ENCODE results near the gene PML.
A peak's percentile ranks its signal among the peaks of the same experiment; 100 is the strongest.
"Not testable (repeated sequence)": the region's sequence is repeated elsewhere in the genome, so short reads cannot be mapped to it uniquely, and the experiment has no call there.

The PML gene

DNA sequence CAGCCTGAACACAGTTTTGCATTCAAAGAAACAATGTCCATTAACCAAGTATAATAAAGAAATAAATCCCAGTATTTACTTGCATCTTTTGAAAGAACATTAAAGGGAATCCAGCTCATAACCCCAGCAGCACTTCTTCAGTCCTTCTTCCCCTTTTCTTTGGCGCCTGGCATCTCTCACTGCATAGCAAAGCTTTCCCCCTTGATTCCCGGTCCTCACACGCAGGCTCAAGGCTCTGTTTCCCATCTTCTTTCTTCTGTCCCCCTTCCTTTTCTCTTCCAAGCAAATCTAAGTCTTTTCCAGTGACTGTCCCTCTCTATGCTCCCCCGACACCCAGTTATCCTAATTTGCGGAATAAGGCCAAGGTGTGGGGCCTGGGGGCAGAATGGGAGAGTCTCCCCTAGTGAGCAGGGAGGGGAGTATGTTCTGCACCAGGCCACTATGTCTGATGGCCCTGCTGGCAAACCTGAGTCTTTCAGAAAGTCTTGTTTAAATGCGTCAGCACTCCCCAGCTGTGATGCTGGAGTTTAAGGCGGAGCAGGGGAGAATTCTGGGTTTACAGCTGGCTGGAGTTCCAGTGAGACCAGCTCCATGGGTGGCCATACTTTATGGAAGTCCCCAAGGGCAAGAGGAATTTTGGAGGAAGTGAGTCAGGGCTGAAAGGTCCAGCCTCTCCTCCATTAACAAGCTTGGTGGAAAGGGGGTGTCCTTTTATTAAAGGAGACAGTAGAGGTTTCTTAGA, 45.8 kb downstream of the PML start:
- DNase-seq (ENCODE audit: low read depth): peak; percentile 95

DNA sequence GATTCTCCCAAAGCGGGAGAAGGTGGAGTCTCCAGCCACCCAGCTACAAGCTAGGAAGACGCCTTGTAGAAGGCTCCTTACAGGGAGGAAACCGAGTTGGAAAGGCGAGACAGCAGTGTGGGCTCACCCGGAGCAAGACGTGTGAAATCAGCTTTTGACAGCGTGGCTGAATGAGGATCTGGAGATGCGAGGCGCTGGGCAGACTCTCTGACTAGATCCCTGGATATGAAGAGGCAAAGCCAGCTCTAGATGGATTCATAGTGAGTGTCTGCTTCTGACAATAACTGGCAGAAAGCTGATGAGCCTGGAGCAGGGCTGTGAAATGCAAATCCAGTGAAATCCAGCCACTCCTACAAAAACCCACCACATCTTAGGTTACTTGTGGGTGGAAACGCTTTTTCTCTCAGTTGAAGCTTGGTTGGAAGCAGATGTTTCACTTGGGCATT, 46.8 kb downstream of the PML start:
- DNase-seq (ENCODE audit: low read depth): no peak

DNA sequence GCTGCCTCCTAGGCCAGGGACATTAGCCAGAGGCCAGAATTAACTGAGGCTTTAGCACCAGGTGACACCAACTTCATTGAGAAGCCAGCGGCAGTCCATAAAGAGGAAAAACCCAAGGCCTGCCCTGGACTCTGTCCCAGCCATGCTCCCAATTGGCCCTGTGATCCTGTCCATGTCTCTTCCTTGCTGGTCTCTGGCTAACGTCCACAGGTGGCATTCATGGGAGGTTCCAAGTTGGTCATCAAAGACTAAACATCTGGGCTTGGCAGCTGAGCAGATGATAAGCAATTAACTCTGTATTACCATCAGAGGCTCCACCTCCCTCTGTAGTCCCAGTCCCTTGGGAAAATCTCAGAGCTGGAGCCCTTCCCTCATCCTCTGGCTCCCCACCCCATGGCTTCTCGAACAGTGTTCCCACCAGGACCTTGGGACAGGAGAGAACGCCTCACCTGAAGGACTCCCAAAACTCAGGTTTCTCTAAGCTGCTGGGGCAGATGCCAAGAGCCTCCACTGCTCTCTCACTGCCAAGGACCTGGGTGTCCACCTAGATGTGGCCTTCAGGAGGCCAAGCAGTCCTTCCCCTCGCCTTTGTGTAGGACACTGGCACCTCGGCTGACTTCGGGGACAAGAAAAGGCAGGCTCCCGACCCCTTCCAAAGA, 47.4 kb downstream of the PML start:
- no peak for DNase-seq (ENCODE audit: low read depth)

DNA sequence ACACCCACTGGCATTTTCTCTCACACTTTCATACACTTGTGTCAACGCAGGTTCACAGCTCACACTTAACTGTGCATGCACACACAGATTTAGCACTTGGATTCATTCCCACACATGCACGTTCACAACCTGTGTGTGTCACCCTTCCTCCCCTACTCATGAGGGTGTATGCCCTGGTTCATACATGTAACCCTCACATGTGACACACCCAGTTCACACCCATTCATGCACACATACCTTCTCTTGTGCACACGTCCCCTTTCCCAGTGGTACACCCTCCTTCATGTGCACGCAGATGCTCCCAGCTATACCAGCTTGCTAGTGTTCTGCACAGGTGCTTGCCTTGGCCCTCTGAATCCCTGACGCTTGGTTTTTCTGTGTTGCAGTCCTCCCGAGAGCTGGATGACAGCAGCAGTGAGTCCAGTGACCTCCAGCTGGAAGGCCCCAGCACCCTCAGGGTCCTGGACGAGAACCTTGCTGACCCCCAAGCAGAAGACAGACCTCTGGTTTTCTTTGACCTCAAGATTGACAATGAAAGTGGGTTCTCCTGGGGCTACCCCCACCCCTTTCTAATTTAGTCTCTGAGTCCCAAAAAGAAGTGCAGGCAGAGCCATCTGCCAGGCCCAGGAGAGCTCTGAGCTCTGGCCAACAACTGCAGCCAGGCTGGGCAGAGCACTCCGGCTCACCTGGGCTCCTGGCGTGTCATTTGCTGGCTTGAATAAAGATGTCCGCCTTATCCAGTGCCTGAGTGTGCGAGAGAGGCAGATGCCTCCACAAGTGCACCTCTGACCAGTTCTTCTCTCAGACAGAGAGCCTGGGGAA, 48.3 kb downstream of the PML start:
- DNase-seq (ENCODE audit: low read depth): no peak

DNA sequence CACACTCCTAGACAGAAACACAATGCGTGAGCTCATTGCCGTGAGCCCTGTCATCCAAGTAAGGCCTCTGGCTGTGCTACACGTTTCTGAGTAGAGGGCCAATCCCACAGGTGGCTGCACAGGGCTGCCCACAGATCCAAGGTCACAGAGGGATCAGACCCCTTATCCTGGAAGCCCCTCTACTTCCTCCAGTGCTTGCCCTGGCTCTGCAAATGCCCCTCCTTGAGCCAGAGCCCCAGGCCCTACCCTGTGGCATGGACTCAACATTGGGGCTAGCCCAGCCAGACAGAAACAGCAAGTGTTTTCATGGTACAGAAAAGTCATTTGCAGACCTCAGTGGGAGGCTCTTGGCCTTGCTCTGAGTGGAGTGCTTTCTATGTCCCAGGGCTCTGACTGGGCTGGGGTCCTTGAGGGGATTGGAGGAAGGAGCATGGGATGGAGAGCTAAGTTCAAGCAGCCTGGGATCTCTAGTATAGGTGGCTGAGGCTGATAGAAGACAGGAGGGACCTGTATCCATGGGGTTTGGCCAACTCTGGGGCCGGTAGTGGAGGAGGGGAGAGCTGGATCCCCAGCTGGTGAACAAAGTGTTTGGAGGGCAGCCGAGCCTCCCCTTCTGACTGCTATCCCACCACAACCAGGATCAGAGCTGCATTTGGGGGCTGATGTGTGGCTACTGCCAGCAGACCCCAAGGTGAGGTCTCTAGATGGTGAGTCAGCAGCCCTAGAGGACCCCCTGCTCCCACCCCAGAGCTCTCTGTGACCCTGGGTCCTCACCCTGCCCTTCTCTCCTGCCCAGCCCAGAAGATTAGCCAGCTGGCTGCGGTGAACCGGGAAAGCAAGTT, 49.1 kb downstream of the PML start:
- no peak for DNase-seq (ENCODE audit: low read depth)

DNA sequence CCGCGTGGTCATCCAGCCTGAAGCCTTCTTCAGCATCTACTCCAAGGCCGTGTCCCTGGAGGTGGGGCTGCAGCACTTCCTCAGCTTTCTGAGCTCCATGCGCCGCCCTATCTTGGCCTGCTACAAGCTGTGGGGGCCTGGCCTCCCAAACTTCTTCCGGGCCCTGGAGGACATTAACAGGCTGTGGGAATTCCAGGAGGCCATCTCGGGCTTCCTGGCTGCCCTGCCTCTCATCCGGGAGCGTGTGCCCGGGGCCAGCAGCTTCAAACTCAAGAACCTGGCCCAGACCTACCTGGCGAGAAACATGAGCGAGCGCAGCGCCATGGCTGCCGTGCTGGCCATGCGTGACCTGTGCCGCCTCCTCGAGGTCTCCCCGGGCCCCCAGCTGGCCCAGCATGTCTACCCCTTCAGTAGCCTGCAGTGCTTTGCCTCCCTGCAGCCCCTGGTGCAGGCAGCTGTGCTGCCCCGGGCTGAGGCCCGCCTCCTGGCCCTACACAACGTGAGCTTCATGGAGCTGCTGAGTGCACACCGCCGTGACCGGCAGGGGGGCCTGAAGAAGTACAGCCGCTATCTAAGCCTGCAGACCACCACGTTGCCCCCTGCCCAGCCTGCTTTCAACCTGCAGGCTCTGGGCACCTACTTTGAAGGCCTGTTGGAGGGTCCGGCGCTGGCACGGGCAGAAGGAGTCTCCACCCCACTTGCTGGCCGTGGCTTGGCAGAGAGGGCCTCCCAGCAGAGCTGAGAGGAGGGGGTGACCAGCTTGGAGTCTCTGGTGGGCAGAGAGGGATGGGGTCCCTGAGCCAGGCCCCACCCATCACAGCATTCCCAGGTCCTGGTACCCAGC, 50.0 kb downstream of the PML start:
- no peak for DNase-seq (ENCODE audit: low read depth)

DNA sequence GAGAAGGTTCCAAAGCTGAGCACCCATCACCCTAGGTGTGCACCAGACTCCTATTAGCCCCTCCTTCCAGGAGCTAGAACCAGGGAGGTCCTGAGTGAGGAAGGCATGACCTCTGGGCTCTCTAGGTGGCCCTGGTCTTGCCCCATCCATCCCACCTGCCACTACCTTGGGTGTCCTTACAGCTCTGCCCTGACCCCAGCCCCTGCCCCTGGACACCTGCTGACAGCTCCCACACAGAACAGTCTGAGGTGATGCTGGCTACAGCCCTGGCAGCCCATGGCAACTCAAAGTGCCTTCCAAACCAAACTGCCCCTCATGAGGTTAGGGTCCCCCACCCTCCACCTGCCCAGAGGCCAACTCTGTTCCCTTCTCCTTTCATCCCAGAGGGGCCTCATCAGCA, 50.7 kb downstream of the PML start:
- no peak for DNase-seq (ENCODE audit: low read depth)

DNA sequence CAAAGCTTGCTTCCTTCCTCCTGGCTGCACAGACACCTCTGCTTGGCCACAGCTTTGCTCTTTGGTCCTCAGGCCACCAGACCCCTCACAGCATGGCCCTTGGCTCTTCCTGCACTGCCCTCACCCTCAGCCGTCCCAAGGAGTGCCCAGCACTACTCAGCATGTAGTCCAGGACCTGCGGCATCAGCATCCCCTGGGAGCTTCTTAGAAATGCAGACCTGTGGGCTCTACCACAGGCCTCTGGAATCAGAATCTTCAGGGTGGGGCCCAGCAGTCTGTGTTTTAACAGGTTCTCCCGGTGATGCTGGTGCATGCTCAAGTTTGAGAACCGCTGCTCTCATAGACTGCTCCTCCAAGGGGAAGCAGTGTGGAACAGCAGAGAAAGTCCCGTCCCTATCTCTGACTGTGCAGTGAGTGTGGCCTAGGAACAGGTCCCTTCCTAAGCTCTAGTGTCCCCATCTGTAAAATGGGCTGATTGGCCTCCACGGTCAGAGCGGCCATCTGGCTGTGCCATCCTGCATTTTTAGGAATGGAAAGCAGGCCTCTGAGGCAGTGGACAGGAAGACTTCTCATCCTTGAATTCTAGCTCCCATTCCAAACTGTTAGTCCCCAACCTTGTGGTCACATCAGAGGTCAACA, 51.2 kb downstream of the PML start:
- DNase-seq (ENCODE audit: low read depth): no peak

DNA sequence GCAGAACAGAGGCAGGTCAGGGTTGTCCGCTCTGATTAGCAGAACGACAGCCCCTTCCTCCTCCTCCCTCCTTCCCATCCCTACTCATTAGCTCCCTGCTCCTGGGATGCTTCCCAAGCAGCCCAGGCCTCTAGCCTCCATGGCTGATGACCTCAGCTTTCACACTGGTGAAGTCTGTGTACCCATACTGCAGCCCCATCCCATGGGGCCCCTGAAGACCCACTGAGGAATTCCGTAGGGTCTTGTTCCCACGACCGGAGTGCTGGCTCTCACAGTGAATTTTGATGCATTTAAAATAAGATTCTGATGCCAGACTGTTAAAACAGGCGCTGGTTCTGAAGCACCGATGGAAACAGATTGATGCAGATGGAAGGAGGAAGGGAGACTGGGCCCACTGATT, 51.8 kb downstream of the PML start:
- no peak for DNase-seq (ENCODE audit: low read depth)

DNA sequence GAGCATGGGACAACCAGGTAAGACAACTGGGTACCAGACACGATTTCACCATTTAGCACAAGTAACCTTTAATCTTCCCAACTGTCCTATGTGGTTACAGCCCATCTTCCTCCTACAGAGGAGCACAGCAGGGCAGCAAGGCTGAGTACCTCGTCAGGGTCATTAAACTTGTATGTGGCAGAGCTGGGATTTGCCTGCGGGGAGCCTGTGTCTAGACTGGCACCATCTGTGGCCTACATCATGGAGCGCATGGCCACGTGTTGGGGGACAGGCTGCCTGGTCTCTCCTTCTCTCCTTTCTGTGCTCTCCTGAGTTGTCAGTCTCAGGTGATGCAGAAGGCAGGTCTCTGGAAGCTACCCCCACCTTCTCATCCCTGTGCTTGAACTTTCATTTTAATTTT, 55.6 kb downstream of the PML start:
- no peak for DNase-seq (ENCODE audit: low read depth)

DNA sequence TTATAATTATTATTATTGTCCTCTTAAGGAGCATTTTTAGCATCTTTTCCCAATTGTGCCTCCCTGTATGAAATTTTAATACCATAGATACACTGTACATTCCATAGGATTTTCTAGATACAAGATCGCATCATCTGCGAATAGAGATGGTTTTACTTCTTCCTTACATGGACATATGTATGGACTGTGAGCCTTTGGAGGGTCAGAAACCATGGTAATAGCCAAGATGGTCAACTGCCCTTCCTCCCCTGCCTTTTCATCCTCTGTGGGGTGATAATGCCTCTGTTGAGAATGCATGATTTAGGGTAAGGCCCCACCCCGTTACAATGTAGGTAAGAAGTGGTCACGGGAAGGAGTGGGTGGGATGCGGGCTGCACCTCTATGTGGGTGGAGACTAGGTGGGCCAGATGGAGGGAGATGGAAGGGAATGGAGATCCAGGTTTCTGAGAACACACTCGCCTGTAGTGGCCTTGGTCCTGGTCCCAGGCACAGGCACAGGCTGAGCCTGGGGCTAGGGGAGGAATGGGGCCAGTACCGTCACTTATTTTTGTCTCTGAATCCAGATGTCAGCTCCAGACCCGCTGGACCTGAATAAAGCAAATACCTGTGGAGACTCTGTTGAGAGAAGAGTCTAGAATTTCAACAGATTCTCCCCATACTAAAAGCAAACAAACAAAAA, 56.2 kb downstream of the PML start:
- DNase-seq (ENCODE audit: low read depth): no peak

DNA sequence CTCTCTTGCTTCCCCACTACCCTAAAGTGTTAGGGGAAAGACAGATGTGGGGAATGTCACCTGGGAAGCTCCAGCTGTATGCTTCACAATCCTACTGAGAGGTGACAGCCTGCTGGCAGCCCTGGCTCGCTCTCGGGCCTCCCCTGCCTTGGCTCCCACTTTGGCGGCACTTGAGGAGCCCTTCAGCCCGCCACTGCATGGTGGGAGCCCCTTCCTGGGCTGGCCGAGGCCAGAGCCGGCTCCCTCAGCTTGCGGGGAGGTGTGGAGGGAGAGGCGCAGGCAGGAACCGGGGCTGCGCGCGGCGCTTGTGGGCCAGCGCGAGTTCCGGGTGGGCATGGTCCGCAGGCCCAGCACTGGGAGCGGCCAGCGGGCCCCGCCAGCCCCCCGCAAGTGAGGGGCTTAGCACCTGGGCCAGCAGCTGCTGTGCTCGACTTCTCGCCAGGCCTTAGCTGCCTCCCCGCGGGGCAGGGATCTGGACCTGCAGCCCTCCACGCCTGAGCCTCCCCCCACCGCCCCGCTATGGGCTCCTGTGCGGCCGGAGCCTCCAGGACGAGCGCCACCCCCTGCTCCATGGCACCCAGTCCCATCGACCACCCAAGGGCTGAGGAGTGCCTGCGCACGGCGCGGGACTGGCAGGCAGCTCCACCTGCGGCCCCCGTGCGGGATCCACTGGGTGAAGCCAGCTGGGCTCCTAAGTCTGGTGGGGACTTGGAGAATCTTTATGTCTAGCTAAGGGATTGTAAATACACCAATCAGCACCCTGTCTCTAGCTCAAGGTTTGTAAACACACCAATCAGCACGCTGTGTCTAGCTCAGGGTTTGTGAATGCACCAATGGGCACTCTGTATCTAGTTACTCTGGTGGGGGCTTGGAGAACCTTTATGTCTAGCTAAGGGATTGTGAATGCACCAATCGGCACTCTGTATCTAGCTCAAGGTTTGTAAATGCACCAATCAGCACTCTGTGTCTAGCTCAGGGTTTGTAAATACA, 58.0 kb downstream of the PML start:
- not testable (repeated sequence) for DNase-seq (ENCODE audit: low read depth)

DNA sequence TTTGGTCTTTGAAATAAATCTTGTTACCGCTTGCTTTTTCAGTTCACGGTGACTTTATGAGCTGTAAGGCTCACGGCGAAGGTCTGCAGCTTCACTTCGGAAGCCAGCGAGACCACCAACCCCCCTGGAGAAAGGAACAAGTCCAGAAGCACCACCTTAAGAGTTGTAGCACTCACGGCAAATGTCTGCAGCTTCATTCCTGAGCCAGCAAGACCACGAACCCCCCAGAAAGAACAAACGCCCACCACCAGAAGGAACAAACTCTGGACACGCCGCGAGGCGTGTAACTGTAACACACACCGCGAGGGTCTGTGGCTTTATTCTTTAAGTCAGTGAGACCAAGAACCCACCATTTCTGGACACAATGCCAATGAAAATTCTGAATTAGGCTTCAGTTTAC, 59.0 kb downstream of the PML start:
- no peak for DNase-seq (ENCODE audit: low read depth)

DNA sequence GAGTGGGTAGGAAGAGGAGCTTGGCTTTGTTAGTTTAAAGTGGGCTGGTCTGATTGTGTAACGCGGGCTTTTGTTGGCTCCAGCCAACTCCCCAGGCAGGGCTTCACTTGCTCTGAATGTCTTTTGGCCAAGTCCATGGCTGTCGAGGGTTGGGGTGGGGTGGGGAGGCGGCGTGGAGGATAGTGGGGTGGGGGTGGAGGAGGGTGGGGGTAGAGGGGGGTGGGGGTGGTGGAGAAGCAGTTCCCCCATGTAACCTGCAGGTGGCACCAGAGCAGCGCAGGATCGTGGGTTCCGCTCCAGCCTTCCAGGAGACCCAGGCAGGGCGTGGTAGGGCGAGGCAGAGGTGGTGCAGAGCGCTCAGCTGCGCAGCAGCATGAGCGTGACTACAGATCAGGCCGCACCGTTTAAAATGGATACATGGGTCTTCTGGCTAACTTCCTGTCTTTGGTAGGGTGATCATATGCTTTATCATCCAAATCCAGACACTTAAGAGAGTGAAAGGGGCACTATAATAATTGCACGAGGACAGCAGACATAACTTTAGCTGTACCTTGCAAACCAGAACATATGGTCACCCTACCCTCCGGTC, 59.5 kb downstream of the PML start:
- DNase-seq (ENCODE audit: low read depth): peak; percentile 83

DNA sequence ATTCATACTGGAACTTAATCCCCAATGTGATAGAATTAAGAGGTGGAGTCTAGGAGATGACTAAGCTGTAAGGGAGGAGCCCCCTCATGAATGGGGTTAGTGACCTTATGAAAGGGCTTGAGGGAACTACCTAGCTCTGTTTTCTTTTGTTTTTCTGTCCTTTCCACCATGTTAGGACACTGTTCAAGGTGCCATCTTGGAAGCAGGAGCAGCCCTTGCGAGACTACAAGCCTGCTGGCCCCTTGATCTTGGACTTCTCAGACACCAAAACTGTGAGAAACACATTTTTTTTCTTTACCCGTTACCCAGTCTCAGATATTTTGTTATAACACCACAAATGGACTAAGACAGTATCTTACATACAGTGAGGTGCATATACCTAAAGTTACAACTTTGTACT, 61.3 kb downstream of the PML start:
- no peak for DNase-seq (ENCODE audit: low read depth)

DNA sequence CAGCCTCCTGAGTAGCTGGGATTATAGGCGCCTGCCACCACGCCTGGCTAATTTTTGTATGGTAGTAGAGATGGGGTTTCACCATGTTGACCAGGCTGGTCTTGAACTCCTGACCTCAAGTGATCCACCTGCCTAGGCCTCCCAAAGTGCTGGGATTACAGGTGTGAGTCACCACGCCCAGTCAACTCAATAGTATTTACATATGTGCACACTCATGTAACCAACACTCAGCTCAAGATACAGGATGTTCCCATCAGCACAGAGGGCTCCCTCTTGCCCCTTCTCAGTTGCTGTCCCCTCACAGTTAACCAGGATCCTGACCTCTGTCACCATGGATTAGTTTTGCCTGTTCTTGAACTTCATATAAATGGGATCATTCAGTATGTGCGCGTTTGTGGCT, 61.8 kb downstream of the PML start:
- not testable (repeated sequence) for DNase-seq (ENCODE audit: low read depth)

DNA sequence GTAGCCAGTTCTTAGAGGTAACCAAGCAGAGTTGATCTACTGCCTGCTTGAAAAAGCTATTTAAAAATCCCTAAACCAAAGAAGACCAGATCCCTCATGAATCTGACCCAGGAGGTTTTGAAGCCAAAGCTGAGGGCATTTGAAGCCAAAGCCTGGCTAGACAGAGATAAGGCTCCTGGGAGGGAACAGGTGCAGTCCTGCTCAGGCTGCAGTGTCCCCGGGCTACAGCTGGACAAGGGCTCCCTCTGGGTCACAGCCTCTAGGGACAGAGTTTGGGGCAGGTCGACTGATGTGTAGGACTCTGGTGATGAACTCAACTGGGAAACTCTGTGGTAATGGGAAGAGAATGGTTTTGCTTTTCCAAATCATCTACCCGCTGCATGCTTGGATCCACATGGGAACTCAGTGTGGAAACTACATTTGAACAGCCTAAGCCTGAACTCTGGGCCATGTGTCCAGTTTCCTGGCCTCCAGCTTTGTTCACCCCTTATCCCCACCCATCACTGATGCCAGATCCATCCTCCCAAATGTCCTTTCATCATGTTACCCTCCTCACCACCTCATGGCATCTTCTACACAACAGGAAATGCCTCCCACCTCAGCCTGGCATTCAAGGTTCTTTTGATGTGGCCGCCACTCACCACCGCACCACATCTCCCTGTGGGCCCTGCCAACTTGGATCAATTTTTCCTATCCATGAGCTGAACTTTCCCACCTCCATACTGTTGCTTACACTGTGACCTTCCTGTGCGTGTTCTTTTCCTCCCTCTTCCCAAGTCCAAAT, 64.7 kb downstream of the PML start:
- DNase-seq (ENCODE audit: low read depth): not testable (repeated sequence)

DNA sequence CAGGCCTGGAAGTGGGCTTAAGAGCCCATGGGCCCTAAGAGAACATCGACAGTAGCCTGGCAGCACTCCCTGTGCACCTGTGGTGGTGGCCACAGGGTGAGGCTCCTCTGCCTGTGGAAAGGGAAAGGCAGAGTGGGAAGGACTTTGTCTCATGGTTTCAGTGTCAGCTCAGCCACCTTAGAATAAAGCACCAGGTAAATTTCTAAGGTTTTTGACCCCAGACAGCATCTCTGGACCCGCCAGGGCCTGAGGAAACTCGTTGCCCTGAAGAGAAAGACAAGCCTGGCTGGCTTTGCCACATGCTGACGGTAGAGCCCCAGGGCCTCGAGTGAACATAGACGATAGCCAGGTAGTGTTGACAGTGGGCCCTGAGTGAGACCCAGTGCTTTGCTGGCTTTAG, 65.7 kb downstream of the PML start:
- DNase-seq (ENCODE audit: low read depth): no peak
